Measurements from ENCODE around the gene ZNF785. TPM values are rescaled to one million over a fixed set of nuclear protein-coding genes. Genes with fewer than 3 reads are reported as not detected.

ZNF785 gene
- total RNA-seq, 1 experiment from 2014 or later: 18.8 TPM

GRCh38 chr16:30558789-30559377 is 26.6 kb downstream of the ZNF785 start:
- H3K9me3 ChIP-seq (ENCODE audit: control insufficient read depth, low read depth, low read length): no peaks in the 10 kb centered on the region
- H3K4me1 Mint-ChIP-seq: peaks cover 14 to 22% of the 10 kb centered on the region in 2 experiments
- no peak overlapping the region for H2BK20ac ChIP-seq (ENCODE audit: low read depth, low read length, poor library complexity, severe bottlenecking)
- H2BK15ac ChIP-seq (ENCODE audit: low read depth, low read length): 0 out of 2 replicates have a peak overlapping the region, but pooled peaks have one; percentile 86
- peaks cover 5 to 19% (median 16%) of the 10 kb centered on the region in 3 experiments for H3K36me3 Mint-ChIP-seq (ENCODE audit: insufficient read depth in 1 of 3, low read depth in 3 of 3)
- peak overlapping the region; percentile 29 for H4K5ac ChIP-seq (ENCODE audit: insufficient read length, low read depth, low read length)
- peak overlapping the region; percentile 94 to 97 (median 96); a peak in 6 of 7 replicates for H3K27ac Mint-ChIP-seq
- no peak overlapping the region for H3T11ph ChIP-seq (ENCODE audit: low read length)
- peak overlapping the region; percentile 67 for H3K9ac ChIP-seq (ENCODE audit: extremely low read depth, insufficient read length, low read length)
- H2BK5ac ChIP-seq (ENCODE audit: insufficient read length, low read length): no peak overlapping the region
- no peak overlapping the region for H3K4ac ChIP-seq (ENCODE audit: low read depth, low read length)
- H3K4me3 Mint-ChIP-seq: peak overlapping the region; percentile 73 to 86
- no peak overlapping the region for H2AFZ ChIP-seq (ENCODE audit: low read length)
- no peaks in the 10 kb centered on the region for H3K9me3 Mint-ChIP-seq
- peaks cover 8% of the 10 kb centered on the region for H3K23me2 ChIP-seq (ENCODE audit: insufficient read length, low read depth, low read length, poor library complexity, severe bottlenecking)
- DNase-seq: no peak
- H3K56ac ChIP-seq (ENCODE audit: insufficient read length, low read depth, low read length): no peak overlapping the region
- TF ChIP-seq, protein P1, sequence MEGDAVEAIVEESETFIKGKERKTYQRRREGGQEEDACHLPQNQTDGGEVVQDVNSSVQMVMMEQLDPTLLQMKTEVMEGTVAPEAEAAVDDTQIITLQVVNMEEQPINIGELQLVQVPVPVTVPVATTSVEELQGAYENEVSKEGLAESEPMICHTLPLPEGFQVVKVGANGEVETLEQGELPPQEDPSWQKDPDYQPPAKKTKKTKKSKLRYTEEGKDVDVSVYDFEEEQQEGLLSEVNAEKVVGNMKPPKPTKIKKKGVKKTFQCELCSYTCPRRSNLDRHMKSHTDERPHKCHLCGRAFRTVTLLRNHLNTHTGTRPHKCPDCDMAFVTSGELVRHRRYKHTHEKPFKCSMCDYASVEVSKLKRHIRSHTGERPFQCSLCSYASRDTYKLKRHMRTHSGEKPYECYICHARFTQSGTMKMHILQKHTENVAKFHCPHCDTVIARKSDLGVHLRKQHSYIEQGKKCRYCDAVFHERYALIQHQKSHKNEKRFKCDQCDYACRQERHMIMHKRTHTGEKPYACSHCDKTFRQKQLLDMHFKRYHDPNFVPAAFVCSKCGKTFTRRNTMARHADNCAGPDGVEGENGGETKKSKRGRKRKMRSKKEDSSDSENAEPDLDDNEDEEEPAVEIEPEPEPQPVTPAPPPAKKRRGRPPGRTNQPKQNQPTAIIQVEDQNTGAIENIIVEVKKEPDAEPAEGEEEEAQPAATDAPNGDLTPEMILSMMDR (conservative IDR thresholded peaks at IDR 0.05): no peak
- no peaks in the 10 kb centered on the region; the same call in 1 of the 2 replicates for H3K4me1 ChIP-seq (ENCODE audit: insufficient read depth, low read length)
- peak overlapping the region; percentile 83 for H3K27ac ChIP-seq (ENCODE audit: insufficient read length, low read depth, low read length)
- no peaks in the 10 kb centered on the region for H3K79me2 ChIP-seq (ENCODE audit: insufficient read depth, low read length)
- H3K18ac ChIP-seq (ENCODE audit: insufficient read length, low read depth, low read length): peak overlapping the region; percentile 72
- H2AK5ac ChIP-seq (ENCODE audit: insufficient read length, low read length): no peak overlapping the region
- peak overlapping the region; percentile 55; the same call in 1 of the 2 replicates for H3K14ac ChIP-seq (ENCODE audit: insufficient read depth, low read length)
- no peaks in the 10 kb centered on the region for H3K79me1 ChIP-seq (ENCODE audit: insufficient read depth, low read depth, low read length, poor library complexity, severe bottlenecking)
- no peak overlapping the region for H2BK120ac ChIP-seq (ENCODE audit: low read depth, low read length, poor library complexity, severe bottlenecking)
- H3K27me3 ChIP-seq (ENCODE audit: insufficient read depth, low read length): no peaks in the 10 kb centered on the region
- H3K4me2 ChIP-seq (ENCODE audit: insufficient read depth, insufficient read length, low read length): peak overlapping the region; percentile 48
- no peak overlapping the region for H2BK12ac ChIP-seq (ENCODE audit: insufficient read length, low read depth, low read length)
- no CpG with 5 or more reads among the region's 21 CpGs for WGBS (ENCODE audit: extremely low coverage, insufficient read length, low lambda C conversion rate)
- H3K23ac ChIP-seq (ENCODE audit: insufficient read length, low read depth, low read length): no peak overlapping the region
- H4K8ac ChIP-seq (replicated peaks; ENCODE audit: insufficient read length, low read depth, low read length): no peak overlapping the region
- no peaks in the 10 kb centered on the region for H3K27me3 Mint-ChIP-seq (ENCODE audit: low read depth)
- no peak overlapping the region for H4K91ac ChIP-seq (ENCODE audit: insufficient read length, low read depth, low read length)
- no peaks in the 10 kb centered on the region for H4K20me1 ChIP-seq (ENCODE audit: control insufficient read depth, insufficient read depth, insufficient read length)
